ENCODE data around the gene ZNF785.
"Not testable (repeated sequence)": the region's sequence is repeated elsewhere in the genome, so short reads cannot be mapped to it uniquely, and the experiment has no call there.

Gene ZNF785

DNA sequence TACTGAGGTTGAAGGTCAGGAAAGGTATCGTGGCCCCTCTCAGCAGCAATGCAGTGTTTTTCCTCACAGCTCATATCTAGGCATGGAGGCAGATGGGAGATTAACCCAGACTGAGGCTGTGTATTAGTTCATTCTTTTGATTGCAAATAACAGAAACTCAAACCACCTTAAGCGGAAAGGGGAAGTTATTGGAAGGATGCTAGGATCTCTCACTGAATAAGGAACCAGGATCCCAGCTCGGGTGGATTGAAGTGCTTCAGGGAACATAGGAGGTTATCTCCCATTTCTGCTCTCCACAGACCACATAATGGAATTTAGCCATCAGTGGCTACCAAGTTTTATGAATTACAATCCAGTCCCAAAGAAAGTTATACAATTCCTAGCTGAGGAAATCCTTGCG, 16.5 kb upstream of the ZNF785 start:
- DNase-seq: no peak

DNA sequence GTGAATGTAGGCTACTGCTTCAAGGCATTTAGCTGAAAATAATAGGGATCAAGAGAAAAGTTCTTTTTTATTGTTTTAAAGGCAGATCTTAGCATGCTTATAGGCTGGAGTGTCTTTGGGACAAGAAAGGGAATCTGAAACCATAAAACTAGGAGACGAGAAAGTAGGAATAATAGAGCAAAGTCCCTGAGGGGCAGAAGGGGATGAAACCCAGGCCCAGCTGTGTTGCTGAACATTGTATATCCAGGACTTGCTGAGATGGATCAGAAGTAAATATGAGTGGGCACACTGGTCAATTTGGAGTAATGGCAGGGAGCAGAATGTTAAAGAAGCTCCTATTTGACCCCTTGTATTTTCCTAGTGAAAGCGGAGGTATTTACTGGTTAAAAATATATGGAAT, 15.4 kb upstream of the ZNF785 start:
- no peak for DNase-seq

DNA sequence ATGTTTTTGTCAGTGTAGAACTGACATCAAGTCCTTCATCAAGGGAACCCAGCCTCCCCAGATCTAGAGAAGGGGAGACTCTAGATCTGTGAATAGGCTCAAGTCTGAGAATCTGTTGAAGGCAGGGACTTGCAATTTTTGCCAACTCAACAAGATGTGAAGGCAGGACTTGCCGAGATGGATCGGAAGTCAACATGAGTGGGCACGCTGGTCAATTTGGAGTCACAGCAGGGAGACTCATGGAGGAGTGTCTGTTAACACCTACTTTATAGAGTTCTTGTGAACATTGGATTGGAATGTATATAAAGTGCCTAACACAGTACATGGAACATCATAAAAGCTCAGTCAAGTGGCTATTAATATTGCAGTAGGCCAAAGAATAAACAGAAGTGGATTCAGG, 14.7 kb upstream of the ZNF785 start:
- no peak for DNase-seq

DNA sequence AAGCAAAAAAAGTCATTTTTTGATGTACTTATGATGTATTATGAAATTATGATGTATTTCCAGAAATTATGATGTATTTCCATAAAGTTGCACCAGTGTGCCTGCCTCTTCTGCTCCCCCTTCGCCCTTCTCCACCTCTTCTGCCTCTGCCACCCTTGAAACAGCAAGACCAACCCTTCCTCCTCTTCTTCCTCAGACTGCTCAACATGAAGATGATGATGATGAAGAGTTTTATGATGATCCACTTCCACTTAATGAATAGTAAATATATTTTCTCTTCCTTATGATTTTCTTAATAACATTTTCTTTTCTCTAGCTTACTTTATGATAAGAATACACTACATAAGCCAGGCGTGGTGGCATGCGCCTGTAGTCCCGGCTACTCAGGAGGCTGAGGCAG, 7.4 kb upstream of the ZNF785 start:
- DNase-seq: no peak

DNA sequence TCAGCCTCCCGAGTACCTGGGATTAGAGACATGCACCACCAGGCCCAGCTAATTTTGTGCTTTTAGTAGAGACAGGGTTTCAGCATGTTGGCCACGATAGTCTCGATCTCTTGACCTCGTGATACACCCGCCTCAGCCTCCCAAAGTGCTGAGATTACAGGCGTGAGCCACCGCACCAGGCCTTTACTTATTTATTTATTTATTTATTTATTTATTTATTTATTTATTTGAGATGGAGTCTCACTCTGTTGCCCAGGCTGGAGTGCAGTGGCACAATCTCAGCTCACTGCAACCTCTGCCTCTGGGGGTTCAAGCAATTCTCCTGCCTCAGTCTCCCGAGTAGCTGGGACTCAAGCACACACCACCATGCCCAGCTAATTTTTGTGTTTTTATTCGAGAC, 5.4 kb upstream of the ZNF785 start:
- not testable (repeated sequence) for DNase-seq

DNA sequence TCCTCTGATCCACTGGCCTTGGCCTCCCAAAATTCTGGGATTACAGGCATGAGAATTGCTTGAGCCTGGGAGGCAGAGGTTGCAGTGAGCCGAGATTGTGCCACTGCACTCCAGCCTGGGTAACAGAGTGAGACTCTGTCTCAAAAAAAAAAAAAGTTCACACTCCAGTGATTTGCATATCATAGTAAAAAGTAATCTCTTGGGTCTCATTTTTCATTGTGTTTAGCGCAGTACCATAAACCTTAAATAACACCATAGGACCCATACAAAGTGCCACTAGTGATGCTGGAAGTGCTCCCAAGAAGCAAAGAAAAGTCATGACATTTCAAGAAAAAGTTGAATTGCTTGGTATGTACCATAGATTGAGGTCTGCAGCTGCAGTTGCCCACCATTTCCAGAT, 4.1 kb upstream of the ZNF785 start:
- not testable (repeated sequence) for DNase-seq

DNA sequence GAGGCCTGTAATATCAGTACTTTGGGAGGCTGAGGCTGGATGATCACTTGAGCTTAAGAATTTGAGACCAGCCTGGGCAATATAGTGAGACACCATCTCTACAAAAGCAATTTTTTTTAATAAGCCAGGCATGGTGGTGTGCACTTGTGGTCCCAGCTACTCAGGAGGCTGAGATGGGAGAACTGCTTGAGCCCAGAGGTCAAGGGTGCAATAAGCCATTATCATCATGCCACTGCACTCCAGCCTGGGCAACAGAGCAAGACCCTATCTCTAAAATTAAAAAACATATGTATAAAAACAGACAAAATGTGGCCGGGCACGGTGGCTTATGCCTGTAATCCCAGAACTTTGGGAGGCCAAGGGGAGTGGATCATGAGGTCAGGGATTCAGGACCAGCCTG, 3.2 kb upstream of the ZNF785 start:
- DNase-seq: no peak

DNA sequence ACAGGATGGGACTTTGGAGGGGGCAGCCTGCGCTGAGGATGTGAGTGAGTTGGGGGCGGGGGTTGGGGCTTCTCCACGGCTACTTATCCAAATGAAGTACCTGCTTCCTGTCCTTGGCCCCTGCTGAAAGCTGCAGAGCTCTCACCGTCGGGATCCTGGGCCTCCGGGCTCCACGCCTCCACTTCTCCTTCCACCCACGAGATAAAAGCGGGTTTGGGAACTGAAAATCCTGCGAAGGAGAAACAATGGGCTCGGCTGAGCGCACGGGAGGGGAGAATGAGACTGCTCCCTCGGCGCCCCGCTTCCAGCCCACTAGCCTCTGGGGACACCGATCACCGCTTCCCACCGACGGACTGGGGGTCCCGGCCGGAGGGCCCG, 486 bp downstream of the ZNF785 start:
- no peak for DNase-seq

DNA sequence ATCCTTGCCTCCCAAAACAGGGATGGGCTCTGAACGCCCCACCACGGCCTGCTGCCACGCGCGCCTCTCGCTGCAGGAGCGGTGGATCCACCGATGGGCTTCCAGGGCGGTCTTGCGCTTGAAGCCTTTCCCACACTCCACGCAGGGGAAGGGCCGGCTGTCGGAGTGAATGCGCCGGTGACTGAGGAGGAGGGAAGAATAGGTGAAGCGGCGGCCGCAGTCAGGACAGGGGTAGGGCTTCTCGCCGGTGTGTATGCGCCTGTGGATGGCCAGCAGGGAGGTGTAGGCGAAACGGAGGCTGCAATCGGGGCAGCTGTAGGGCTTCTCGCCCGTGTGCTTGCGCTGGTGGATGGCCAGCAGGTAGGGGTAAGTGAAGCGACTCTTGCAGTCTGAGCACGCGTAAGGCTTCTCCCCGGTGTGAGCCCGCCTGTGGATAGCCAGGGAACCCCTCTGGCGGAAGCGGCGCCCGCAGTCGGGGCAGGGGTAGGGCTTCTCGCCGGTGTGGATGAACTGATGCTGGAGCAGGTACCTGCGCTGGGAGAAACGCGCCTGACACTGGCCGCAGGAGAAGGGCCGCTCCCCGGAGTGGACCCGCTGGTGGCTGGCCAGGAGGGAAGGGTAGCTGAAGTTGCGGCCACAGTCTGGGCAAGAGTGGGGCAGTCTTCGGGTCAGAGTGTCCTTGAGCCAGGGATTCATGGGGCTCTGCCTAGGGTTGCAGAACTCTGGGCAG, 2.7 kb downstream of the ZNF785 start:
- no peak for DNase-seq

DNA sequence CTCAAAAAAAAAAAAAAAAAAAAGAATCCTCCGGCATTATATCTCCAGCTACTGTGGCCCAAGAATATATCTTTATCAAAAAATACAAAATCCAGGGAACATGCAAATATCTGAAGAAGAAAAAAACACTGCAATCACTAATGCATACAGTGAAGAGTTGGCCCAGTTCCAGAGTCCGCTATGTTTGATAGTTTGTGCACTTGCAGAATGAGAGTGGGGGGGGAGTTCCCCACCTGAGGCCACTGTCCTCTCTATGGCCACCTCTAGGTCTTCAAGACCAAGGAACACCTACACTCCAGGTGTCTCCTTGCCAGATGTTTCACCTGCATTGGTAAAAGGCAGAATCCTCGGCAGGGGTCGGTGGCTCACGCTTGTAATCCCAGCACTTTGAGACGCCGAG, 4.0 kb downstream of the ZNF785 start:
- DNase-seq: no peak

DNA sequence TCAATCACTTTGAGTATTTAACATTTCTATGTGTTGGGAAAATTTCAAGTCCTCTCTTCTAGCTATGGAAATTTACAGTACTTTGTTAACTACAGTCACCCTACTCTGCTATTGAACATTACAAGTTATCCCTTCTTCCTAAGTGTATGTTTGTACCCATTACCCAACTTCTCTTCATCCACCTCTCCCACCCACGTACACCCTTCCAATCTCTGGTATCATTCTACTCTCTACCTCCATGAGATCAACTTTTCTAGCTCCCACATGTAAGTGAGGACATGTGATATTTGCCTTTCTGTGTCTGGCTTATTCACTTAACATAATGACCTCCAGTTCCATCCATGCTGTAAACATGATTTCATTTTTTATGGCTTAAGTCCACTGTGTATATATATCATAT, 10.8 kb downstream of the ZNF785 start:
- no peak for DNase-seq

DNA sequence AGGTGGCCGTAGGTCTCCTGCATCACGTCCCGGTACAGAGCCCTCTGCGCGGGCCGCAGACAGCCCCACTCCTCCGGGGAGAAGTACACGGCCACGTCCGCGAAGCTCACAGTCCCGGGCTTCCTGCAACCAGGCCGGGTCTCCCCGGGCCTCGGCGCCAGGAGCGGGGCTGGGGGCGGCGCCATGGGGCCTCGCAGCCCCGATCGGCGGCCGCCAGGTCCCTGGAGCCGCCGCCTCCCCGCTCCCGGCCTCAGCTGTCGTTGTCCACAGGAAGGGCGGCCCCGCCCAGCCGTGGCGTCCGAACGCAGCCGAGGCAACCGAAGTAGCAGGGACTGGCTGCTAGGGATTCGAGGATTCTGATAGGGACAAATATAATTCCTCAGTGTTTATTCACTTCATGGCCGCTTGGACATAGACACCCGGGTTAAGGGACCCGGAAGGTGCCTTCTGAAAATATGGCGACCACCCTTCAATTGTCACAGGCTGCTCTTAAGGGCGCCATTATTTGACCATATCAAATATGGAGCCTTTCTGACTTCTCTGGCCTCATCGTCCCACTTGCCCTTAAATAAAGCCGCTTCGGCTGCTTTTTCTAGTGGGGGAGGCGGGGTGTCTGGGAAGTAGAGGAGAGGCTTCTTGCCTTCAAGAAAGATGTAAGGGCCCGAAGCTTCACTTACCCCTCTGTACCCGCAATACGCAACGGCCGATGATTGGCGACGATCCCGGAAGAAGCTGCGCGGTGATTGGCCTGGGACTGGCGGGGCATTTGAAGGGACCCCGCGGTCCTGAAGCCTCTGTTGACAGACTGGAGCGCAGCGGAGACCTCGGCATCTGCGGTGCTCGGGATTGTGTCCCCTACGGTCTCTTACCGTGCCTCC, 13.8 kb downstream of the ZNF785 start, which contains the start of gene ZNF688:
TSS of gene ZNF688 (minus strand) at position 270 of the 878 bp plus-strand sequence. CDS start at position 185, 85 bp downstream.
- peak; percentile 89 for DNase-seq

DNA sequence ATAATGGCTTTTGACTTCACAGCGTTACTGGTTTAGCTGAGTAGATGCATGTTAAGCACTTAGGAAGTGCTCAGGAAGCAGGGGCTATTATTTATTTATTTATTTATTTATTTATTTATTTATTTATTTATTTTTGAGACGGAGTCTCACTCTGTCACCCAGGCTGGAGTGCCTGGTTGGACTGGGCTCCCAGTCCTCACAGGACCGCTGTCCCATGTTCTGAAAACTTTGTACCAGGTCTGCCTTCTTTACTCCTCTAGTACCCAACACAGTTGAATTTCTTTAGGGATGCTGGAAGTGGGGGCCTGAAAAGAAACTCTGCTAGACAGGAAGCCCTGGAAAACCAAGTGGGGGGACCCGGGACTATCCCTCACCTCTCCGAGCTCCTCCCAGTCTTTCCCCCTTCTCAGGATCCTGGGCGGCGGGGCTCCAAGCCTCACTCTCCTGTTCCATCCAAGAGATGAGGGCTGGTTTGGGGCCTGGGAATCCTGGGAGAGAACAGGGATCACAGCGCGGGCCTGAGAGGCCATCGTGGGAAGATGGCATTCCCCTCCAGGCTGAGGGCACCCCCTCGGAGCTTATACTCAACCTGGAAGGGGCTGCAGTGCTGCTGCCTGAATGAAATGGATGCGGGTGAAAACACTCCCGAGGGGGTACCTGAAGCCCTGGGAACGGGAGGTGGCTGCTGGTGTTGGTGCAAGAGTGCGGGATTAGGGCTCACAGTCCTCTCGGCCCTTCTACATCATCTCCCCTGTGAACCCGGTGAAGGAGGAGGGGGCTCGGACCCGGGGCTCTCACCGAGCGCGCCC, 14.7 kb downstream of the ZNF785 start:
- no peak for DNase-seq

DNA sequence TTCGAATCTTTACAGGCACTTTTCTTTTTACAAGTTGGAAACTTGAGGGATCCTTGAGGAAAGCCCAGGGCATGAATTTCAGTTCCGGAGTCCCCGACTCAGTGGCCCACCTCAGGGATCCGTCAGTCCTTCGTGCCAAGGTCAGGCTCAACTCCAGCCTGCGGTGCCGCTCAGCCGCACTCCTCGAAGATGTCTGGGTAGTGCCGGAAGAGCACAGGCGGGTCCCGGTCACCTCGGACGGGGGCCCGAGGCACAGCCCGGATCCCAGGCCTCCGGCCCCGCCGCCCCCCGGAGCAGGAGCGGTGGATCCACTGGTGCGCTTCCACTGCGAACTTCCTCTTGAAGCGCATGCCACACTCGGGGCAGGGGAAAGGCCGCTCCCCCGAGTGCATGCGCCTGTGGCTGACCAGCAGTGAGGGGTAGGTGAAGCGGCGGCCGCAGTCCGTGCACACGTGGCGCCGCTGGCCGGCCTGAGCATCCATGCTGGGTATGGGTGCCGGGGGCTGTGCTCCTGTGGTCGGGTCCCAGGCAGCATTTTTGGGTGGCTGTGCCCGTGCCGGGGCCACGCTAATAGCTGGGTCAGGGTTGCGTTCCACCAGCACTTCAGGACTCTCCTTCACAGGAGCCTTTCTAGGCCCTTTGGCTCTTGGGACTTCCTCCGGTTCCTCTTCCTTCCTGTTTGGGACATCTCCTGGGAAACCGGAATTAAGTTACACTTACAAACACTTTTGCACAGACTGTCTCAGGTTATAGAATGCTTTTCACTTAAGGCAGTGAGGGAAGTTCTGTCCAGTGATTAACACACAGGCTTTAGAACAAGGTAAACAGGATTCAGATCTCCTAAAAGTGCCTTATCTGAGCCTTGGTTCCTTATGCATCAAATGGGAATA, 15.5 kb downstream of the ZNF785 start:
- DNase-seq: no peak

DNA sequence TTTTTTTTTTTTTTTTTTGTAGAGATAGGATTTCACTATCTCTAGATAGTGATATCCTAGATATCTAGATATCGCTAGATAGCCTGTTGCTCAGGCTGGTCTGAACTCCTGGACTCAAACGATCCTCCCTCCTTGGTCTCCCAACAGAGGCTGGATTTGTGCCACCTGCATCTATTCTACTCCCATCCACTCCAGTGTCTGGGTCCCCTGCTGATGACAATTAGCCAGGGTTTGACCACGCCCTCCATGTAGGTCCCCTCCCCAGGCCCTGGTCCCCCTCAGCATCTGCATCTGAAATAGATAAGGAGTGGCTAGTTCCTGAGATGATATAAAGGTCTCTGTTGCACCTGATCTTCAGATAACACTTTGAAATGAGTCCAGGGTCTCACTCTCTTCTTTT, 16.2 kb downstream of the ZNF785 start:
- no peak for DNase-seq

DNA sequence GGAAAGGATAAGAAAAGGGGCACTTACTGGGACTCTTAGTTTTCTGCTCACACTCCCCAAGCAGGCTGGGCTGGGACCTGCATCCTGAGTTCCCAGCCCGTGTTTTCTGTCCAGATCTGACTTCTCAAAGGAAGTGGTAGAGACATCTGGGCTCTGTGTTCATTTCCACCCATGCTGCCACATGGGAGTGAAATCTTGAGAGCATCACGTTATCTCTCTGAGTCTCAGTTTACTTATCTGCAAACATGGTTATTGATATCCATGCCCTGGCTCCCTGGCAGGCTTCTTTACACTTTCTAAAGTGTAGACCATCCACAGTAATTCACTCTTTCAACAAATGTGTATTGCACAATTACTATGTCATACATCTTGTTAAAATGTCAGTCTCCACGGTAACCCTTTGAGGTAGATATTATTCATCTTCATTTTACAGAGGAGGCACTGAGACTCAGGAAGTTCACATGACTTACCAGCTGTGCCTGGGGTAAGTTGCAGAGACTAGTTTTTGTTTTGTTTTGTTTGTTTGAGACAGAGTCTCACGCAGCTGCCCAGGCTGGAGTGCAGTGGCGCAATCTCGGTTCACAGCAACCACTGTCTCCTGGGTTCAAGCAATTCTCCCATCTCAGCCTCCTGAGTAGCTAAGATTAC, 17.4 kb downstream of the ZNF785 start:
- DNase-seq: no peak

DNA sequence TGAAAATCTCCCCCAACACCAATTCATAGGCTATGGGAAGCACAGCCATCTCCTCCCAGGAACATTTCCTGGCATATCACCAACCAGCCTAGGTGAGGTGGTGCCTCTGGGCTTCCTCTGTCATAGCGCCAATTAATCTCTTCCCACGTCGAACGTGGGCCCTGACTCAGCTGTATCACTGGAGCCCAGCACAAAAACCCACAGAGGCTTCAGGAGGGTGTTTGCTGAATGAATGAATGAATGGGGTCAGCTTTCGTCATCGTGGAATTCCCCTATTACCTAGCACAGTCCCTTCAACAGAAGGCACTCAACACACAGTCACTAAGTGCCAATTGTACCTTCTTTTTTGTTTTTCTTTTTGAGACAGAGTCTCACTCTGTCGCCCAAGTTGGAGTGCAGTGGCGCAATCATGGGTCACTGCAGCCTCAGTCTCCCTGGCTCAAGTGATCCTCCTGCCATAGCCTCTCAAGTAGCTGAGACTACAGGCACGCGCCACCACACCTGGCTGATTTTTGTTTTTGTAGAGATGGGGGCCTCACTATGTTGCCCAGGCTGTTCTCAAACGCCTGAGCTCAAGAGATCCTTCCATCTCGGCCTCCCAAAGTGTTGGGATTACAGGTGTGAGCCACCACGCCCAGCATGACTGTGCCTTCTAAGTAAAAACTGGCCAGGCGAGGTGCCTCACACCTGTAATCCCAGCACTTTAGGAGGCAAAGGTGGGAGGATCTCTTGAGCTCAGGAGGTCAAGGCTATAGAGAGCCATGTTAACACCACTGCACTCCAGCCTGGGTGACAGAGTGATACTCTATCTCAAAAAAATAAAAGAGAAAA, 18.1 kb downstream of the ZNF785 start:
- no peak for DNase-seq

DNA sequence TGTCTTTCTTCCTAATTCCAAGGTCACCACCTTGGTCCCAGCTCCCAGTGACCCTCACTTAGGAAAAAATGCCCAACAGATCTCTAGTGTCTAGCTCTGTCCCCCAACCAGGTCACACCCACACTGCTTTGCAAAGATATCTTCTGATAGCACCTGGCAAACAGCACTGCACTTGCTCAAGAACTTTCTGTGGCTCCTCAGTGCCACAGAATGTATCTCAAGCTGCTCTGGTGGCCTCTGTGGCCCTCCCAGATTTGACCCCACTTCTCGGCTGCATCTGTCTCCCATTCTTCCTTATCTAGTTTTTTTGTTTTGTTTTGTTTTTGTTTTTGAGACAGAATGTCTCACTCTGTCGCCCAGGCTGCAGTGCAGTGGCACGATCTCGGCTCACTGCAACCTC, 19.0 kb downstream of the ZNF785 start:
- DNase-seq: no peak

DNA sequence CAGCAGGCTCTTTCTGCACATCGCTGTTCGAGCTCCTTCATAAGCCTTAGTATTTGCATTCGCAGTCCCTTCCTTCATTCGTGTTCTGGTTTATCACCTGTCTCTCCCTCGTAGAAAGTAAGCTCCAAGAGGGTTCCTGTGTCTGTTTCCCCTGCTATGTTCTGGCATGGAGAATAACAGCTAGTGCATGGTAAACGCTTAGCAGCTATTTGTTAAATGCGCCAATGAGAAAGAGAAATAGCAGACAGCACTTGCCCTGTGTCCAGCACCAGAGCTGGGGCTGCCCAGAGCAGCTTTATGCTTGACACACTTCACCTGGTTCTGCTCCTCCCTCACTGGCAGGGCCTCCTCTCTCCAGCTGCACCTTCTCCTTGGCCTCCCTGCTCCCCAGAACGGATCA, 19.5 kb downstream of the ZNF785 start:
- DNase-seq: no peak

DNA sequence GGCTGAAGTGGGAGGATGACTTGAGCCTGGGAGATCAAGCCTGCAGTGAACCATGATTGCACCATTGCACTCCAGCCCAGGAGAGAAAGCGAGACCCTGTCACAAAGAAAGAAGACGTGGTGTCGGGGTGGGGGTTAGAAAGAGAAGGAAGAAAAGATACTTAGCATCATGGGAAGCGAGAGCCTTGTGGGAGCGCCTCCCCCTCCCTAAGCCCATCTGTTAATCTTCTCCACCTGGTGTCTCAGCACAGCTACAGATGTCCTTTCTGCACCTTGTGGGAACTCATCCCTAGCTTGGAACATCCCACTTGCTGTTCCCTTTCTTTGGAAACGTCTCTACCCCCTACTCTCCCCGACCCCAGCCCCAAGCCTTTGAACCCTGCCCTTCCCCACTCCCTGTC, 20.0 kb downstream of the ZNF785 start:
- no peak for DNase-seq

DNA sequence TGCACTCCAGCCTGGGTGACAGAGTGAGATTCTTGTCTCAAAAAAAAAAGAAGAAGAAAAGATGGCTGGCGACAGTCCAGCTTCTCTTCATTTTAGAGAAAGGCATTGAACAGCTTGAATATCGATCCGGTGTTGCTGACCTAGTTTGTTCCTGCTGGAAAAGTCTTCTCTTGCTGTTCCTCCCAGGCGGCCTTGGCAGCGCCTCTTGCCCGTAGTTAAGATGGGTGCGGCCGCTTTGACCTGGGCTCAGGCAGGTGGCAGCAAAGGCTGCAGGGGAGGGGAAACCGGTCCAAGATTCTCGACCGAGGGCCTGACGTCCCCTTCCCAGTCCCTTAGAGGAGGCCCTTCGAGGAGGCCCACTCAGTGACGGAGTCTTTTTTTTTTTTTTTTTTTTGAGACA, 23.5 kb downstream of the ZNF785 start:
- no peak for DNase-seq

All from NCI-H187 treated with DMSO at 0.1 percent for 48 hours (cell line).